ENCODE measurements around the gene FRAT1. TPM values are rescaled to one million over a fixed set of nuclear protein-coding genes. Genes with fewer than 3 reads are reported as not detected.
A peak's percentile ranks its signal among the peaks of the same experiment; 100 is the strongest.
"Not testable (repeated sequence)": the region's sequence is repeated elsewhere in the genome, so short reads cannot be mapped to it uniquely, and the experiment has no call there.

Gene FRAT1
- total RNA-seq, 1 experiment from 2014 or later, result 2.7 TPM

DNA sequence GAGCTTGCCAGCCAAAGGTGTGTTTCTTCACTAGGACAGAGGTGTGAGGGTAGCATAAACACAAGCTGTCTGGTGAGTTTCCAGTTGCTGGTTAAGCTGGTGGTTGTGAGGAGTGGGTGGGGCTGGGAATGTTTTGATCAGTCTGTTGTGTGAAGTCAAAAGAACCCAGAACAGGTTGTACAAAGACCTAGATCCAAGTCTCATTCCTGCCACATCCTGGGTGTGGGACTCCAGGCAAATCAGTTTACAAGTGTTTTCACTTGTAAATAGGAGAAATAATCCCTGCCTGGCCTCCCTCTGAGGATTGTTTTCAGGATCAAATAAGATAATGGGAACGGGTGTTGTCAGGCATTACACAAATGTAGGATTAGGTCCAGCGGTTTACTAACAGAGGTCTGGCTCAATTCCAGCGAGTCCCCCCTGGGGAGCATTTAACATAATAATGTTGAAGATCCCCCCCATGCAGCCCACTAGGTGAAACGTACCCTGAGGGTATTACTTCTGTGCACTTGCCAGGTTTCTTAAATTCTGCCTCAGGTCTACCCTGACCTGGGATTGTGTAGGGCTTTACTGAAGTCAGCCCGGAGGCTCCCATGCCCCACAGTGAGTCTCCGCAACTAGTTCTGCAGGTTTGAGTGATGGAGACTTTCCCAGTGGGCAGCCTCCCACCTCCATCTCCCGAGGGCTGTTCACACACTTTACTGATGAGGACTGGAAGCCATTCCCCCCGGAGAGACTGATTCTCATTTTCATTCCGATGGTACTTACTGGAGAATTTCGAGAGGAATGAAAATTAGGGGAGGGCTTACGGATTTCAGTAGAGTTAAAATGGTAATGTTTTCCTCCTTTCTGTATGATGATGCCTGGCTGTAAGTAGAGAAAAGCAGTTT is 18.1 kb downstream of the FRAT1 start:
- Histone ChIP-seq H3K4me3 (no peak overlapping the region), H3K4me1 (peaks cover 7% of the 10 kb centered on the region), H3K9me3 (replicated peaks) (no peaks in the 10 kb centered on the region), H3K27me3 (0 out of 2 replicates have a peak, but pooled peaks cover 3% of the 10 kb centered on the region), H3K27ac (no peak overlapping the region), H3K36me3 (no peaks in the 10 kb centered on the region)
- peak in 1 of 2 experiments; percentile 39 for DNase-seq

DNA sequence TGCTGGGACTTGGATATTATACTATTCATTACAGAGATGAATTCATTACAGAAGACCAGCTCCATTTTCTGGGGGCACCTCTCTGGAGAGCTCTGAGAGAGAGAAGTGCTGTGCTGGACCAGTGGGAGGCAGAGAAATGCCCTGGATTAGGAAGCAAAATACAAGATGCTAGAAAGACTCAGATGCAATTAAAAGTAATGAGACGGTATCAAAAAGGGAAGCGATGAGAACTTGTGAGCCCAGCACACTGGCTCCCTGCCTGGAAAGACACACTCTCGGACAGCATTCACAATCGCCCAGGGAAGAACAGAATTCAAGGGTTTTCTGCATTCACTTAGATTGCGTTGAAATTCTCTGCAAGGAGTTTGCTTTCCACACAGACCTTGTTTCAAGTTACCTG is 19.0 kb downstream of the FRAT1 start:
- Histone ChIP-seq H3K27me3 (0 out of 2 replicates have a peak, but pooled peaks cover 3% of the 10 kb centered on the region), H3K4me3 (no peak overlapping the region), H3K27ac (no peak overlapping the region), H3K36me3 (no peaks in the 10 kb centered on the region), H3K4me1 (peaks cover 7% of the 10 kb centered on the region), H3K9me3 (replicated peaks) (no peaks in the 10 kb centered on the region)
- DNase-seq, result no peak

DNA sequence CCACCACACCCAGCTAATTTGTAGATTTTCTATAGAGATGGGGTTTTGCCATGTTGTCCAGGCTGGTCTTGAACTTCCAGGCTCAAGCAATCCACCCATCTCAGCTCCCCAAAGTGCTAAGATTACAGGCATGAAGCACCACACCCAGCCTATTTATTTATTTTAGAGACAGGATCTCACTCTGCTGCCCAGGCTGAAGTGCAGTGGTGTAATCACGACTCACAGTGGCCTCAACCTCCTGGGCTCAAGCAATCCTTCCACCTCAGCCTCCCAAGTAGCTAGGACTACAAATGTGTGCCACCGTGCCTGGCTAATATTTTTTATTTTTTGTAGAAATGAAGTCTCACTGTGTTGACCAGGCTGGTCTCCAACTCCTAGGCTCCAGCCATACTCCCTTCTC is 22.3 kb downstream of the FRAT1 start:
- H3K9me3 ChIP-seq (replicated peaks), result no peaks in the 10 kb centered on the region
- no peak overlapping the region for H3K4me3 ChIP-seq
- no peak overlapping the region for H3K27ac ChIP-seq
- DNase-seq, result no peak
- 0 out of 2 replicates have a peak, but pooled peaks cover 3% of the 10 kb centered on the region for H3K27me3 ChIP-seq
- no peaks in the 10 kb centered on the region for H3K36me3 ChIP-seq
- H3K4me1 ChIP-seq, result peaks cover 7% of the 10 kb centered on the region

DNA sequence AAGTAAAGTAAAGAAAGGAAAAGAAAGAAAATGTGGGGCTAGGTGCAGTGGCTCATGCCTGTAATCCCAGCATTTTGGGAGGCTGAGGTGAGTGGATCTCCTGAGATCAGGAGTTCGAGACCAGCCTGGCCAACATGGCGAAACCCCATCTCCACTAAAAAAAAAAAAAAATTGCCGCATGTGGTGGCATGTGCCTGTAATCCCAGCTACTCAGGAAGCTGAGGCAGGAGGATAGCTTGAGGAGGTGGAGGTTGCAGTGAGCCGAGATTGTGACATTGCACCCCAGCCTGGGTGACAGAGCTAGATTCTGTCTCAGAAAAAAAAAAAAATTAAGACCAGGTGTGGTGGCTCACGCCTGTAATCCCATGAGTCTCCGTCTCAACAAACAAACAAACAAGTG is 24.6 kb downstream of the FRAT1 start:
- not testable (repeated sequence) for H3K36me3 ChIP-seq; H3K27ac ChIP-seq; H3K4me3 ChIP-seq; DNase-seq; H3K9me3 ChIP-seq (replicated peaks); H3K4me1 ChIP-seq; H3K27me3 ChIP-seq

DNA sequence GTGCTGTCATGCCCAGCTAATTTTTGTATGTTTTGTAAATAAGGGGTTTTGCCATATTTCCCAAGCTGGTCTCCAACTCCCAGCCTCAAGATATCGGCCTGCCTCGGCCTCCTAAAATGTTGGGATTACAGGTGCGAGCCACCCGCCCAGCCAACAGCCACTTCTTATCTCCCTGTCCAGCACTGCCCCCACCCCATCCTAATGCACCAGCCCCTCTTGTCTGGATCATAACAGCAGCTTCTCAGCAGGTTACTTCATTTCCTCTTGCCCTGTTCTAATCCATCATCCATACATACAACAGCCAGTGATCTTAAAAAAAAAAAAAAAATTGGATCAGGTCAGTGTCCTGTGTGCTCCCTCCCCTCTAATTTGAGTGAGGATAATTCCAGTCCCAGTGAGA is 28.2 kb downstream of the FRAT1 start:
- Histone ChIP-seq H3K4me1 (no peaks in the 10 kb centered on the region), H3K4me3 (no peak overlapping the region), H3K27me3 (no peaks in the 10 kb centered on the region), H3K27ac (no peak overlapping the region), H3K36me3 (0 out of 2 replicates have a peak, but pooled peaks cover 3% of the 10 kb centered on the region), H3K9me3 (replicated peaks) (no peaks in the 10 kb centered on the region)
- no peak for DNase-seq

DNA sequence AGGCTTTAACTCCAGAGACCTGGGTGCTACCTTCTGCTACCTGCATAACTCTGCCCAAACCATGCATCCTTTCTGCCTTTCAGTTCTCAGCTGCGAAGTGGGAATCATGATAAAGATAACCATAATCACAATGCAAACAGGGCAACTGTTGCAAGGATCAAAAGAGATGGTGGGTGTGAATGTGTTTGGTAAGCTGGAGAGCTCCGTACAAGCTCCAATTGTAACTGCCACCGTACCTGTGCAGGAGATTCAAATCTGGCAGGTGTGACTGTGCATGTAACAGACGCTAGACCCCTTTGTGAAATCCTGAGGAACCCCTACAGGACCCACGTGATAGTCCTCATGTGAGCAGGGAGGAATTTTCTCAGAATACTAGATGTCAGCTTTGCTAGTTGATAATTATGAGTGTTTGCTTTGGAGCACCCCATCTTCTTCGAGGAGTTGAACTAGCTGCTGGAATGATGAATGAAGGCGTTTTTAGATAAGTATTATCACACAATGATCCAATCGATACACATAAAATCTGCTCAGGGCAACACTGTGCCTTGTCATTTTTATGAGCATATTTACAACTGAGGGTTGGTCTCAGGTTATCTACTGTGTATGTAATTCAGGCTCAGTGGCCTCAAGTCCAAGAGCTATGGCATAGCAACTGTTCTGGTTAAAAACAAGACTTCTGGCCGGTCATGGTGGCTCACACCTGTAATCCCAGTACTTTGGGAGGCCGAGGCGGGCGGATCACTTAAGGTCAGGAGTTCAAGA is 30.9 kb downstream of the FRAT1 start:
- Histone ChIP-seq H3K36me3 (peaks cover 4% of the 10 kb centered on the region), H3K4me1 (no peaks in the 10 kb centered on the region), H3K4me3 (no peak overlapping the region), H3K27me3 (no peaks in the 10 kb centered on the region), H3K9me3 (replicated peaks) (no peaks in the 10 kb centered on the region), H3K27ac (no peak overlapping the region)
- no peak for DNase-seq

DNA sequence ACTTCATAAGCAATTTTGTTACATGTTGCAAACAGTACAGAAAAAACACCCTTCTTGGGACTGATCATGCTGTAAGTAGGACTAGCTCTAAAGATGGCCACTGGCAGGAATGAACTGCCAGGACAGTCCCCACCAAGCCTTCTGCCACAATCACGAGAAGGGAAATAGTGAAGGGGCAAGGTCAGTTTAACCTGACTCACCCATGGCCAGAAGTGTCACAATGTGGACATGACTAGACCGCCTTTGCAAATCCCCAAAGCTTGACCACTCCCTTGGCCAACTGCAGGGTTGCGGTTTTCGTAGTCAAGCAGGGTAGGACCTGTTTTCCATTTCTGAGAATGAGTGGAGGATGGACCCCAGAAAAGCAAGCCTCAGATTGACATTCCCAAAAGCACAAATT is 34.9 kb downstream of the FRAT1 start:
- Histone ChIP-seq H3K27me3 (no peaks in the 10 kb centered on the region), H3K4me1 (0 out of 2 replicates have a peak, but pooled peaks cover 4% of the 10 kb centered on the region), H3K27ac (no peak overlapping the region), H3K36me3 (peaks cover 33% of the 10 kb centered on the region), H3K4me3 (no peak overlapping the region), H3K9me3 (replicated peaks) (no peaks in the 10 kb centered on the region)
- no peak for DNase-seq

DNA sequence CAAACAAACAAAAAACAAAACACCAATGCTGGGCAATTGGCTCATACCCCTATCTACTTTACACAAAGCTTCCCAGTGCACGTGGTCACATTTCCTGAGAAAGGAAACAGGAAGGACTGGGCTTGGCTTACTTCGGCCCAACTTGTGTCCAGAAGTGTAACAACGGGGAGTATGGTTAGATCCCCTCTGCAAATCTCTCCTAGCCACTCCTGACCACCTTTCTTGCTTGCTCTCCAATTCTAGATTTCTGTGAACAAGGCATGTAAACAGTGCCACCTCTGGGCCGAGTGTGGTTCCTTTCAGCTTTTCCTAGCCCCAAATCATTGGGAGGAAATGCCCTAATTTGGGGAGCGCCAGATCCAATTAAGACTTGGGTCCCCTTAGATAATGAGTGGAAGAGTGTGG is 36.5 kb downstream of the FRAT1 start:
- H3K27ac ChIP-seq, result no peak overlapping the region
- 0 out of 2 replicates have a peak, but pooled peaks cover 4% of the 10 kb centered on the region for H3K4me1 ChIP-seq
- no peak overlapping the region for H3K4me3 ChIP-seq
- no peak for DNase-seq
- no peaks in the 10 kb centered on the region for H3K27me3 ChIP-seq
- H3K36me3 ChIP-seq, result peaks cover 33% of the 10 kb centered on the region
- H3K9me3 ChIP-seq (replicated peaks), result no peaks in the 10 kb centered on the region

DNA sequence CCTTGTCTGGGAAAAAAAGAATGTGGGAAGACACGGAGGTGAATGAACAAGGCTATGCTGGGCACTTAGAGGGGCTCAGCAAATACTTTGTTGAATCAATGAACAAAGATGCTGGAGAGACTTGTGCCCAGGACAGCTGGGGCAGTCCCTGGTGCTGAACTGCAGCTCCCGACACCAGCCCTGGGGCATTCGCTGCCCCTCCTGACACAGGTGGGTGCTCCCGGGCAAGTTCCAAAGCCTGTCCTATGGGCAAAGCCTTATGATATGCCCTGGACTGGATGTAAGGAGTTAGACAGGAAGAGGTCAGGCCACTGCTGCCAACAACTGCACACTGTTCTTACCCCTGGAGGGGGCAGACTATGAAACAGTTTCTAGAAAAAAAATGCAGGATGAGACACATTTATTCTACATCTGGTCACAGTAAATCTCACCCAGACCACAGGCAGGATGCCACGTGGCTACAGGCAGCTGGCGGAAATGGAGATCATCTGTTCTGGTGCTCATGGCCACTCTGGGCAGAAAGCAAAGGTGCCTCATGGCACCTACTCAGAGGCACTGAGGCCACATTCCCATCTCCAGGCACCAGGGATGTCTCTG is 37.3 kb downstream of the FRAT1 start:
- 0 out of 2 replicates have a peak, but pooled peaks cover 4% of the 10 kb centered on the region for H3K4me1 ChIP-seq
- no peaks in the 10 kb centered on the region for H3K27me3 ChIP-seq
- no peak overlapping the region for H3K4me3 ChIP-seq
- no peaks in the 10 kb centered on the region for H3K9me3 ChIP-seq (replicated peaks)
- peak overlapping the region; percentile 41; the same call in 1 of the 2 replicates for H3K27ac ChIP-seq
- peaks cover 32% of the 10 kb centered on the region for H3K36me3 ChIP-seq
- peak; percentile 27 to 42 for DNase-seq

DNA sequence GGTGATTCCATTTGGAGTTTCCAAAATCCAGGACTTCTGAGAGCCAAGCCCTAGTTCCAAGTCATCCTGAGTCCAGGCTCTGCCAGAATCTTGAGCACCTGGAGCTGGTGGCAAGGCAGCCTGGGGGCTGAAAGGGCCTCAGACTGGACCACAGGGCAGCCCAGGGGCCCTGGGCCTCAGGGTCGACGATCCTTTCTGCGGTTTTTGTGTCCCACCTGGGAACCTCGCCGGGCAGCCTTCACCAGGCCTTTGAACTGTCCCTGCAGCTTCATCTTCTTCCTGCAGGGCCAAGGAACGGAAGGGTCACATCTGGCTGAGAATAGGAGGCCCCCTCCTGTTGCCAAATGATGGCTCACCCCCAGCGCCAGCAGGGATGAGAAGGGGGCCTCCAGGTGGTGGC is 37.8 kb downstream of the FRAT1 start:
- peaks cover 29% of the 10 kb centered on the region for H3K36me3 ChIP-seq
- no peaks in the 10 kb centered on the region for H3K9me3 ChIP-seq (replicated peaks)
- H3K27me3 ChIP-seq, result no peaks in the 10 kb centered on the region
- DNase-seq, result no peak
- 0 out of 2 replicates have a peak, but pooled peaks cover 4% of the 10 kb centered on the region for H3K4me1 ChIP-seq
- peak overlapping the region; percentile 41; the same call in 1 of the 2 replicates for H3K27ac ChIP-seq
- no peak overlapping the region for H3K4me3 ChIP-seq

DNA sequence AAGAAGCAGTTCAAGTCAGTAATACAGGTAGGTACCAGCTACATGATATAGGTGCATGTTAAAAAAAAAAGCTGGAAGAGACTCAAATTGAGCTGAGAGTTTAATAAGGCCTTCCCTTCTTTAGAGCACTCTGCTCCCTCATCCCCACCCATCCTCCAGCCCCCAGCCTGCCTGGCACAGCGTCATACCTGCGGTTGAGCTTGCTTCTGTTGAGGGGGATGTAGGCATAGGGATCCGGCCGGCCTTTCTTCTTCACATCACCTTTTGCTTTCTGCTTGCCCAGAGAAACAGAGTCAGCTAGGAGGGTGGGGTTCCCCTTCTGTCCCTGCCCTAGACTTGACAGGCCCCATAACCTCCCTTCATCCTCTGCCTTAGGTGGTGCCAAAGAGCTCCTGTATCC is 39.3 kb downstream of the FRAT1 start:
- DNase-seq, result no peak
- H3K27ac ChIP-seq, result no peak overlapping the region
- no peaks in the 10 kb centered on the region for H3K9me3 ChIP-seq (replicated peaks)
- H3K36me3 ChIP-seq, result peaks cover 29% of the 10 kb centered on the region
- no peaks in the 10 kb centered on the region for H3K27me3 ChIP-seq
- H3K4me1 ChIP-seq, result 0 out of 2 replicates have a peak, but pooled peaks cover 4% of the 10 kb centered on the region
- no peak overlapping the region for H3K4me3 ChIP-seq

DNA sequence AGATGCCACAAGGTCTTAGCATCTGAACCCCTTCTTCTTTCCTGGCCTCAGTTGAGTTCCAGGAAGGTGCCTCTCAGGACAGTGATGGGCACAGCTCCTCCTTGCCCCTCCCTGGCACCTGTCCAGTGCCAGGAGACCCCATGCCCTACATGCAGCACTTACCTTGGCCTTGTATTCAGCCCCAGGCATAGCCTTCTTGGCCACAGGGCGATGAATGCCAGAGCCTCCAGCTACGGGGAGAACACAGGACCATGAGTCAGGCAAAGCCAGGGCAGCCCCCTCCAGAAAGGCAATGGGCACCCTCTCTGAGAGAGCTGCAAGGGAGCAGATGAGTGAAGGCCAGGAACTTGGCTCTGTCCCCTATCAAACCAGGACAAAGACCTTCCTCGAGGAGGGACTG is 39.7 kb downstream of the FRAT1 start:
- Histone ChIP-seq H3K9me3 (replicated peaks) (no peaks in the 10 kb centered on the region), H3K4me1 (0 out of 2 replicates have a peak, but pooled peaks cover 4% of the 10 kb centered on the region), H3K27ac (no peak overlapping the region), H3K27me3 (no peaks in the 10 kb centered on the region), H3K4me3 (no peak overlapping the region), H3K36me3 (peaks cover 33% of the 10 kb centered on the region)
- no peak for DNase-seq

DNA sequence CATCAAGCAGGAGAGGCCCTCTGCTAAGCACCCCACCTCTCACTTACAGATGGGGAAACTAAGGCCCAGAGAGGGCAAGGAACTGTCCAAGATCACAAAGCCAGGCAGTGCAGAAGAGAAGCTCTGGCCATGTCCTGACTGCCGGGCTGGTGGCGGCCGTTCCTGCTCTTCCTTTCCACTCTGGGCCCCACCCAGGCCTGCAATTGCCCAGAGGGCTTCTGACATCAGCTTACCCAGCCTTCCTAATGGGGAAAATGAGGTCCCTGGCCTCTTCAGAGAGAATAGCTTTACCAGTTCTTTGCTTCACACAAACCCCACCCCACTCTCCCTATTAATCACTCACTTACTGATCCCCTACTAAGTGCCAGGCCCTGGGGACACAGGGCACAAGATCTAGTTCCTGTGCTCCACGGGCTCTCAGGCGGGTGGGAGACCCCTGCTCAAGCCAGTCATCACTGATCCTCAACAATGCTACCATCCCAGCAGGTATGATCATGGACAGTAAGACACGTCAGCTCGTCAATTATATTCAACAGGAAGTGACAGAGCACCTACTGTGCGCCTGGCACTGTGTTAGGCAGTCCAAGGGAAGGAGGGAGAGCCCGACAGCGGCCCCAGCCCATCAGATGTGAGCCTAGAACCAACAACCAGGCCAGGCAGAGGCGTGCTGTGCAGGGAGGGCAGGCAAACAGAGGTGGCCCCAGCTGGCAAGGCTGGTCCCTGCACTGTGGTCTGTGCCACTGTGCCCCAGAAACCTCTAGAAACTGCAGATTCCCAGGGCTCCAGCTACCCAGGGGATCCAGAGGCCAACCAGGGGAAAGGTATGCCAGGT is 41.9 kb downstream of the FRAT1 start:
- Histone ChIP-seq H3K27me3 (no peaks in the 10 kb centered on the region), H3K27ac (no peak overlapping the region), H3K4me3 (no peak overlapping the region), H3K4me1 (0 out of 2 replicates have a peak, but pooled peaks cover 4% of the 10 kb centered on the region), H3K9me3 (replicated peaks) (no peaks in the 10 kb centered on the region), H3K36me3 (peaks cover 29% of the 10 kb centered on the region)
- DNase-seq, result no peak

DNA sequence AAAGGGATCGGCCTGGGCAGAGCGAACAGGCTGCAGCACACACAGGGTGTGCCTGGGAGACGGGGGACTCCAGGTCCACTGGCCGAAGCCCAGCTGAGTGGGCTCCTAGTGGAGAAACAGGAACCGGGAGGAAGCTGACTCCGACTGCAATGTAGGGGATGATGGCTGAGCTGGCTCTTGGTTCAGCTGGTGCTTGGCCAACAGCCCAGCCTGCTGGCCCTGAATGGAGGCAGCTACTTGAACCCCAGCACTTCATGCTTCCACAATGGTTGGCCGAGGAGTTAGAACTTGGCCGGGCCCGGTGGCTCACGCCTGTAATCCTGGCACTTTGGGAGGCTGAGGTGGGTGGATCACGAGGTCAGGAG is 42.4 kb downstream of the FRAT1 start:
- no peak for DNase-seq
- H3K9me3 ChIP-seq (replicated peaks), result no peaks in the 10 kb centered on the region
- no peaks in the 10 kb centered on the region for H3K27me3 ChIP-seq
- no peaks in the 10 kb centered on the region for H3K4me1 ChIP-seq
- peaks cover 29% of the 10 kb centered on the region for H3K36me3 ChIP-seq
- no peak overlapping the region for H3K4me3 ChIP-seq
- H3K27ac ChIP-seq, result no peak overlapping the region
